Daoy (cell line): ENCODE measurements around the gene KIF7. TPM values are rescaled to one million over a fixed set of nuclear protein-coding genes. Genes with fewer than 3 reads are reported as not detected.

ENCODE experiments used
- DNase-seq: peaks from one replicate; pipeline ENCODE4 v3.0.0-alpha.2; 2015; ENCODE audit warnings: low read depth
- total RNA-seq: library from RNA; depleted of rRNA; stranded (reverse); fragments of >200 nt; shearing (Covaris generic); gene quantifications from 2 replicates; pipeline ENCODE4 v1.2.3, GENCODE V29; 2014

KIF7 gene
- total RNA-seq, 1 experiment from 2014 or later, result 3.6 TPM

DNA sequence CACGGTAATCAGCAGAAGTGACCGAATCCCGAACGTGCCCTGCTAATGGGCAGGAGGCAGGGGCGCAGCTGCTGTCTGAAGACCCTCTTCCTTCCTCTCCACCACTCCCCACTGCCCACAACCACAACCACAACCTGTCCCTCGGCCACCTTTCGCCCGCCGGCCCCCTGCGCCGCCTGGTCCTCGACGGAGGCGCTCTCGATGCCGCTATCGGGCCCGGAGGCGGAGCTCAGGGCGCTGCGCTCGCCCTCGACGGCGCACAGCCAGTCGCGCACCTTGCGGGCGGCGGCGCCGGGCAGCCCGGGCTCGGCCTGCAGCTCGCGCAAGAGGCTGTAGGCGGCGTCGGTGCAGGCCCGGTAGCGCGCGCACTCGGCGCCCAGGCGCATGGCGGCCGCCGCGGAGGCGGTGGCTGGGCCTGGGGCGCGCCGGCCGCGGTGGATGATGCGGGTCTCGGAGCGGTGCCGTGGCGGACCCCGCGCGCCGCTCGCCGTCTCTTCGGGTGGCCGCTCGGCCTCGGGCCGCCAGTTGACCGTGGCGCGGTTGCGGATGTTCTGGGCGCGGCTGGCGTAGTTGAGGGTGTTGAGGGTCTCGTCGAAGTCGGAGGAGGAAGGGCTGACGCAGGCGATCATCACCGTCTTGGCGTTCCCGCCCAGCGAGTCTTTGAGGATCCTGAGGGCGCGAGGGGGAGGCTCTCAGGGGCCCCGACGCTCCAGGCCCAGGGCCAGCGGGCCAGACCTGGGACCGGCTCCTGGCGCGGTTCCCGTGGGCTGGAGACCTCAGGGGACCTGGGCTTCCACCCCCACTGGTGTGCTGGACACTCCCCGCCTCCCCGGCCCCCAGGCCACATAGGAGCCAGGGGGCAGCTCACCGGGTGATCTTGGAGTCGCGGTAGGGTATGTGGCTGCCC lies 6.9 kb downstream of the KIF7 start:
- no peak for DNase-seq

- peak; percentile 73 for DNase-seq
These were observed 7.9 kb downstream of the KIF7 start for GRCh38 chr15:89647191-89647851.

GRCh38 chr15:89646416-89647141 lies 8.7 kb downstream of the KIF7 start:
- no peak for DNase-seq

- no peak for DNase-seq
These were observed 9.6 kb downstream of the KIF7 start for GRCh38 chr15:89645680-89646079.

- DNase-seq, result no peak
These were observed 13.2 kb downstream of the KIF7 start for GRCh38 chr15:89642106-89642505.

DNA sequence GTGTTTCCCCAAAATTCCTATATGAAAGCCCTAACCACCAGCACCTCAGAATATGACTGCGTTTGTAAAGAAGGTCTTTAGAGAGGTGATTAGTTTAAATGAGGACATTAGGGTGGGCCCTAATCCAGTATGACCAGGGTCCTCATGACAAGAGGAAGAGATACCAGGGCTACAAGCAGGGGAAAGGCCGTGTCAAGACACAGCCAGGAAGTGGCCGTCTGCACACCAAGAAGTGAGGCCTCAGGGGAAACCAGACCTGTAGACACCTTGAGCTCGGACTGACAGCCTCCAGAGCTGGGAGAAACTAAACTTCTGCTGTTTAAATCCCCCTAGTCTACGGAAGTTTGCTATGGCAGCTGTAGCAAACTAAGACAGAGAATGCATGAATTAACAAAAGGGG lies 14.2 kb downstream of the KIF7 start:
- no peak for DNase-seq

DNA sequence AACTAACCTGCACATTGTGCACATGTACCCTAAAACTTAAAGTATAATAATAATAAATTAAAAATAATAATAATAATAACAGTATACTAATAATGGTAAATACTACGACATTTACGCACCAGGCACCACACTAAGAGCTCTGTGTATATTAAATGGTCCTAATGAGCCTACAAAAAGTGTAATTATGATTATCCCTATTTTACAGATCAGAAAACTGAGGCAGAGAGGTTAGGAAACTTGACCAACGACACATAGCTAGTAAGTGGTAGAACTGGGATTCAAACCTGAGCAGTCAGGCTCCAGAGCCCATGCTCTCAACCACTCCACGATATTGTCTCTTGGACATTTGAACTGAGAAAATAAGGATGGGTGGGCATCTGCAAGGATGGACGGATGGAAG lies 15.0 kb downstream of the KIF7 start:
- no peak for DNase-seq

- DNase-seq, result no peak
These were observed 21.7 kb downstream of the KIF7 start for GRCh38 chr15:89633585-89633984.

GRCh38 chr15:89632563-89633430 lies 22.5 kb downstream of the KIF7 start:
- DNase-seq, result no peak

DNA sequence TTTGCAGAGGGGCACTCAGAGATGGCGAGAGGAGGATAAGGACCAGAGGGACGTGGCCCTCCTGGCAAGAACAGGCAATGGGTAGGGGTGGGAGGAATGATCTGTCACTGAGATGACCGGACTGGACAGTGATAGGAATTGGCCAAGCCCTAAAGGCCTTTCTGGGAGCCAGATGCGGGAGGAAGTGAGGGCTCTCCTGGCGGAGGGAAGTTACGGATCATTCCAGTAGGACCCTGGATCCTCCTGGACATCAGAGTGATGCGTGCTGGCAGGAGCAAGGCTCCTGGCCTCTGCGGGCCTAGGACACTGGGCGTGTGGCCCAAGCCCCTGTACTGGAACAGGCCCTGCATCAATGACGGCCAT lies 23.4 kb downstream of the KIF7 start:
- DNase-seq, result no peak

DNA sequence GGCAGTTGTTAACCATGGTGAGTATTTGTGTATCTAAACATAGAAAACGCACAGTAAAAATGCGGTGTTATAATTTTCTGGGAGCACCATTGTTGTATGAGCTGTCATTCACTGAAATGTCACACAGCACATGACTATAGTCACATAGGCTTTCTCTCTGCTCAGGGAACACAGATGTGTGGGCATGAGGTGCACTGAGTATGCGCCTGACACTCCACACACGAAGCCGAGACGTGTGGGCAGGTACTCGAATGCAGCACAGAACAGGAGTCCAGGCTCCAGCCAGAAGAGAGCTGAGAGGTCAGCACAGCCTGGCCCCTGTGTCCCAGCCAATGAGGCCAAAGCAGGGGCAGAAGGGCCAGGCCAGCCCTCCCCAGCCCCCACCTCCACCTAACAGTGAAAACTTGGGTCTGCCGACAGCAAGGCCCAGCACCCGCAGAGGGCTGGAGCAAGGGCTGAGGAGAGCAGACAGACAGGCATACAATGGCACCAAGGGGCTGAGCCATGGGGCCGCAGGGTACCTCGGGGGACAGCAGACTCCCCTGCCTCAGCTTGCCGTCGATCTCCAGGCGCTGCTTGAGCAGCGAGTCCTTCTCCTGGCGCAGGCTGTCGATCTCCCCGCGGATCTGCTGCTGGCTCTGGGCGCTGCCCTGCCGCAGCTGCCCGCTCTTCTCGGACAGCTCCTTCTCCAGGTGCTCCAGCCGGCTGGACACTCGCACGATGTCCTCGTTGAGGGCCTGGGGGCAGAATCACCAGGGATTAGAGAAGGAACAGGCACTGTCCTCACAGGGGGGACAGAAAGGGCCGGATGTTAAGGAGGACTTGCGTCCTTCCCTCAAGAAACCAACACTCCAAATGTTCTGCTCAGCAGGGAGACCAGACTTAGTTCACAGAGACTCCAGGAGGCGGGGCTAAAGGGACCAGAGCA lies 24.0 kb downstream of the KIF7 start:
- DNase-seq, result no peak

DNA sequence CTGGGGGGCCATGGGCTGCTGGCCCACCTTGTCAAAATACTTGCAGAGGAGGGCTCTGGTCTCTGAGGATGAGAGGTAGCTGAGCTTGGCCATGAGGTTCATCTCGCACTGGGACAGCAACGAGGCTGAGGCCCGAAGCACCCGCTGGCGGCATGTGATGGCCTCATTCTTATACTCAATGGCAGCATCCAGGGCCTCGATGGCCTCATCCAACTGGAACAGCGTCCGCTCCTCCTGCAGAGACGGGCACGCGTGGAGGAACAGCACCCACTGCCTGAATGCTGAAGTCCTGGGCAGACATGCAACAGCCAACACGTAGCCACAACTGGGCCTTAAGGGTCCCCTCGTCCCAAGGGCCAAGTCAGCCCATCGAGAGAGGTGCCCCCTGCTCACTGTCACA lies 25.0 kb downstream of the KIF7 start:
- DNase-seq, result no peak

DNA sequence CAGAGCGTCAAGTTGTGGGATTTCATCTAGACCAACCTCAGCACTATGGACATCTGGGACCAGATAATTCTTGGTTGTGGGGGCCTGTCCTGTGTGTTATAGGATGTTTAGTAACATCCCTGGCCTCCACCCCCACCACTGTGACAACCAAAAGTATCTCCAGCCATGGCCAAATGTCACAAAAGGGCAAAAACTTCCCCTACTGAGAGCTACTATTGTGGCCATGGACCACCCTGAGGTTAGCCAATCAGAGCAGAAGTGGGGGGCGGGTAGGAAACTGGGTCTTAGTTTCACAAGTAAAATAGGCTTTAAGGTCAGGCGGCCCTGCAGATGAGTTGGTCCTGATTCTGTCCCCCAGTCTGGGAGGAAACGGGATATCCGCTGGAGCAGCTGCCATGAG lies 25.4 kb downstream of the KIF7 start:
- no peak for DNase-seq

- no peak for DNase-seq
These were observed 26.2 kb downstream of the KIF7 start for GRCh38 chr15:89628806-89629715.

DNA sequence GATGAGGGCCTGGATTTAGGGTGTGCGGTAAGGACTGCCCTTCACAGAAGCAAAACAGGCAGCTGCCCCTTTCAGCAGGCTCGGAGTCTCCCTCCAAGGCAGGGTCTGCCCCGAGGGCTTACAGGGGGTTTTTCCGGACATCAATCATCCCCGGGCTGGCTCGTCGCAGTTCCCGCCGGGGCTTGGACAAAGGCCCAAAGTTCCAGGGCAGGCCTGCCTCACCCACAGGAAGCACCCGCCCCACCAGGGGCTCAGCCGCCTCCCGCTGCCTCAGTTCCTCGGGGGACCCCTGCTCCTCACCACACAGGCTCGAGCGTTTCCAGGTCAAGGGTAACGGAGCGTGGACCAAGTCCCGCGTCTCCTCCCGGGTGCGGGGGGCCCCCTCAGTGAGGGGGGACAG lies 27.0 kb downstream of the KIF7 start:
- DNase-seq, result no peak

DNA sequence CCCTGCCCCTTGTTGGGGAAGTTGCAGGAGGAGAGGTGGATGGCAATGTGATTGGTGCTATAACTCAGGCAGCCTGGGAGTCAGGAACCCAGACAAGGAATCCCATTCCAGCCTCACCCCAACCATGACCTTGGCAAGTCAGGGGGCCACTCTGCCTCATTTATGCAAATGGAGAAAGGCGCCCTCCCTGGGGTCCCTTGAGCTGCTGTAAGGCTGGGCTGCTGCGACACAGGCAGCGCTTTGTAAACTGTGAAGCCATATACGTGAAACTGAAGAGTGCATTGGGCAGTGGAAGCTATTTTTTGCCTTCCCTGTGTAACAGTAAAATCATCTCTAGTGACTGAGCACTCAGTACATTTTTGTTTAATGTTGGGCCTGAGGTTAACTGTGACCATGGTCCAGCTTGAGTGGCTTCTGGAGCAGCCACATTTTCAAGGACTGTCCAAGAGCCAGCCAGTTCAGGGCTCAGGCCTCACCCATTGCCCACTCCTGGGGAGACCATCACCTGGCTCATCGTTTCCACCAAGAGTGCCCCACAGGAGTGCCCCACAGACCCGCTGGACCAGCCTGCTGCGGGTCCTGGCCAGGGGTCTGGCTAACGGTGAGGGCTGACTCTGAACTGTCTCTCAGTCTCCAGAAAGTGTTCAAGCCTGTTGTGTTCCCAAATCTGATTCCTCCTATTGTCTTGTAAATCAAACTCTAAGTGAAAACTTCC lies 27.9 kb downstream of the KIF7 start:
- DNase-seq, result no peak

- no peak for DNase-seq
These were observed 29.6 kb downstream of the KIF7 start for GRCh38 chr15:89625716-89626115.

DNA sequence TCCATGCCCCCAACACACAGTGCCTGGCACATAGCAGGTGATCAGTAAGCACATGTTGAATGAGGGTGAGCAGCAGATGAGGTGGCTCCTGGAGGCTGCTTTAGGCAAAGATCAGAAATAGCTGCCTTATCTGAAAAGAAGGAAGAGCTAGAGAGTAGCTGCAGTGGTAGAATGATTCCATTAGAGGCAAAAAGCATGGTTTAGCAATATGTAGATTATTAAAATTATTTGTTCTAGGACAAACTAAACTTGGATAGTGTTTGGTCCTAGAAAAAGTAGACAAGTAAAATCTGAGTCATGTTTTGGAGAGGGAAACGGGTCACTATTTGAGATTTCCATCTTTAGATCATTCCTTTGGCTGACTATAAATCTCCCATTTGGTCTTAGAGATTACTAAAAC lies 32.1 kb downstream of the KIF7 start:
- DNase-seq, result no peak

DNA sequence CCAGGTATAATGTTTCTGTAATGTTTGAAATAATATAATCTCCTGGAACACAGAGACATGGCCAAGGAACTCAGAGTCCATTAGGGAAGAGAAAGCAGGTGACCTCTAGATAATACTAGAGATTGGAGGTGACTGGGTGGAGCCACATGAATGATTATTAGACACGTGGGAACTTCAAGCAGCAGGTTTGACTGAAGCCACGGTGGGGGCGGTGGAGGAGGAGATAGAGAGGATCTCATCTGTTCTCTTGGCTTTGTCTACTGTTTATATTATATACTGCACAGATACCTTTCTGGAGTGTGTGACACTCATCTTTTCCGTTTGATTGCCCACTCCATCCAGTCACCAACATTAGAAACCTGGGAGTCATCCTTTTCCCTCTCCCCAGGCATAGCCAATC lies 33.7 kb downstream of the KIF7 start:
- DNase-seq, result no peak
